Anterior cingulate cortex (tissue), 58 donors: ENCODE data around the gene ATP13A5.

ENCODE experiments used
- DNase-seq, 58 donors: peaks; one replicate each; lab custom pipeline; 2025; lab: John Stamatoyannopoulos, UW

The ATP13A5 gene

DNA sequence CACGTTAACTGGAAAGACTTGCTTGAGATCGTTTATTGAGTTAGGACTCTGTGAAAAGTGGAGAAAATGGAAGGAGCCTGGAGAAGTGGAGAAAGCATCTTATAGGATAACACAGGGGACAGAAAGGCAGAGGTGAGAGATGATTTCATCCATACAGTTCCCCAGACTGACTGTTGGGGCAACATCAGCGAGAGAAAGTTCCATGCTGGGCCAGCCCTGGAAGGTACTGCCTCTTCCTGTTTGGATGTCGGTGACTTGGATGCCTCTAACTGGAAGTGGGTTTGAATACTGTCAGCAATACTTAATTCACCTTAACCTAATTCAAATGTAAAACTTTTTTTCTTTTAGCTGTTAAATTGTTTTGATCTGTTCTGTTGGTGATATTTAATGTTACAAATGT lies 32.3 kb downstream of the ATP13A5 start:
- no peak for DNase-seq

- no peak for DNase-seq
Measured at GRCh38 chr3:193345431-193345830, 33.1 kb downstream of the ATP13A5 start.

DNA sequence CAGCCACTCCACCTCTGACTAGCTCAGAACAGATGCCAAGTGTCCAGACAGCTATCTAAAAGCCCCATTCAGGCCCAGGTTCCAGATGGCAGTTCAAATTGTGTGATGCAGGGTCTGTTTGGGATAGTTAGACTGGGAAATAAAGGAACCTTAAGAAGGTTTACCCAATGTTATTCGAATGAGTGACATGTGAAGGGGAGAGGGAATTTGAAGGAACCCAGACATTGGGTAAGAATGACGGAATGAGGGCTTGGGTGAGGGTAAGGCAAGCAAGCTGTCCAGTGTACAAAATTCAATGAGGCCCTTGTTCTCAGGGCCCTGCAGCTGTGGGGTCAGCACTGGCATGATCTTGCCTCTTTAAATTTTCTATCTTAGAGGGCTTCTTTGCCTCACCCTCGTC lies 34.1 kb downstream of the ATP13A5 start:
- peak in 4 of 58 donors; percentile 3 to 31 (median 21) for DNase-seq

- no peak for DNase-seq
Measured at GRCh38 chr3:193343726-193344222, 34.8 kb downstream of the ATP13A5 start.

GRCh38 chr3:193342551-193342950 lies 36.0 kb downstream of the ATP13A5 start:
- DNase-seq: peak in 8 of 58 donors; percentile 3 to 26 (median 6)

GRCh38 chr3:193335031-193335430 lies 43.5 kb downstream of the ATP13A5 start:
- DNase-seq: no peak

DNA sequence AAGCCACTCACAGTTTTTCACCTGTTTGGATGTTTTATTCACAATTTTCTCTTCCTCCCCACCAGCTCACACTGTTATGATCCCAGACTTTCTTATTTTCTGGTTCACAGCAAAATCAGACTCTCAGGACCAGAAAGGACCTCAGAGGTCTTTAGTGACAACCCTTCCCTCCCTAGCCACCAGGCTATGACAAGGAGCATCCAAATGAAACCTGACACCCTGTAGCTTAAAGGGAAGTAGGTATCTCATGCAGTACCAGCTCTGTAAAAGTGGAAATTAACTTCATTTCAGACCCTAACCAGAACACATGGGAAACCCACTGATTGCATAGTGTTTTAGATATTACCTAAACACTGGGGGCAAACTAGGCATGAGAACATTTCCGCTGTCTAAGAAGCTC lies 45.3 kb downstream of the ATP13A5 start:
- DNase-seq: no peak

GRCh38 chr3:193330555-193331204 lies 47.9 kb downstream of the ATP13A5 start:
- DNase-seq: no peak

GRCh38 chr3:193317682-193318300 lies 60.8 kb downstream of the ATP13A5 start:
- no peak for DNase-seq

DNA sequence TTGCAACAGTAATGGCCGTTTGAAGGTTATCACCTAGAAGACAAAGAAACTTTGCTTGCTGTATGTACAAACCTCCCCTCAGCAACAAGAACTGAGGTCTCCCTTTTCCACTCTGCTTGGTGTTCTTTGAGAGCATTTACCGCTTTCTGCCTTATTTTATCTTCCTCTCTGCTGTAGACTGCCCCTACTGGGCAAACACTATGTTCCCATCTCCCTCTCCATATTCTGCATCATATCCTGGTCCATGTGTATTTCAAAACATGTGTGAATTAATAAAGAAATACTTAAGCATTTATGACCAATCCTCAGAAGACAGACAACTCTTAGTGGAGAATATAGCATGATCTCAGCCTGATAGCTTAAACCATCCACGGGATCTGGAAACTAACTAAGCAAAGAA lies 64.4 kb downstream of the ATP13A5 start:
- no peak for DNase-seq

DNA sequence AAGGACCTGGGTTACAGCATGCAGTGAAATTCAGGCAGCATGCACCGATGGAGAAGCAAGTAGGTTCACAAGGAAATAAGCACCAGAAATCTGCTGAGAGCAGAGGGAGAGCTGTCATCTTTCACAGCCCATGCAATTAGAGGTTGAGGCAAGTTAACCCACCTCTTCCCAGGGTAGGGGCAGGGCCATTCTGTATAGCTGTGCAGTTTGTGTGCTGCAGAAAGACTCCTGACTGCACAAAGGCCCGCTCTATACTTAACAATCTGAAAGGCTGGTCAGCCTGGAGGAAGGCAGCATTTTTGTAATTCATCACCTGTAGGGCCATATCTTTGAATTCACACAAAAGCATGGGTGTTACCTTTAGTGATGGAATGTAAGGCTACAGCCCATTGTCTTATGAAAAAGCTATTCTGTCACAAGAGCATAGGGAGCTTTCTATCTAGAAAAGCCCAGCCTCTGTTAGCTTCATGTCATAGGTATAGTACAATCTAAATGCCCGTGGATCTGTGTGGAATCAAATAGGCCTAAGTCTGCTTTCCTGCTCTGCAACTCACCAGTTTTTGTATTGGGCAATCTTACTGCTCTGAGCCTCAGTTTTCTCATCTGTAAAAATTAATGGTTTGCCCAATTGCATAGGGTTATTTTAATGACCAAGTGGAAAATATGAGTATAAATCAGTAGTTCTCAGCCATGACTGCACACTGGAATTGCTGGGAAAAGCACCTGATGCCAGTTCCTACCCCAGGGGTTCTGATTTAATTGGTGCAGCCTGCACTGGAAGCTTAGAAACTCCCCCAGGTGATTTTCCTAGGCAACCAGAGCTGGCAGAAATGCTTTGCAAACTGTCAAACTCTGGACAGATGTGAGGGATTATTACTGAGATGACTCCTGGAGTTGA lies 65.2 kb downstream of the ATP13A5 start:
- no peak for DNase-seq

GRCh38 chr3:193310914-193311723 lies 67.4 kb downstream of the ATP13A5 start:
- no peak for DNase-seq

DNA sequence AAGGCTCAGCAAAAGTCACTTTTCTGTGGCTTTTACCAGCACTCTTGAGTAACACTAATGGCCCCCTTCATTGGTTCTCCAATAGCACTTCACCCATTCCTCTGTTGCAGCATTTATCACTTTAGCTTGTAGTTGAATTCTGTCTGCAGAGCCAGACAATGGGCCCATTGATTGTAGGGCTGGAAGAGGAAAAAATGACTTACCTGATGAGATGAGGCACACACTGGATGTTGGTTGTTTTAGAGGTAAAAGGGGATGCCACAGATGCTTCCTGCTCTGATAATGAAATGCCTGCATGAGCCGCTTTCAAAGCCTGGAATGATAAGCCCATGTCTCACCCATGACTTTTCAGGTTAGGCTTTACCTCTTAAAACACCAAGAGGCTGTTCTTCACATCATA lies 73.2 kb downstream of the ATP13A5 start:
- DNase-seq: no peak

DNA sequence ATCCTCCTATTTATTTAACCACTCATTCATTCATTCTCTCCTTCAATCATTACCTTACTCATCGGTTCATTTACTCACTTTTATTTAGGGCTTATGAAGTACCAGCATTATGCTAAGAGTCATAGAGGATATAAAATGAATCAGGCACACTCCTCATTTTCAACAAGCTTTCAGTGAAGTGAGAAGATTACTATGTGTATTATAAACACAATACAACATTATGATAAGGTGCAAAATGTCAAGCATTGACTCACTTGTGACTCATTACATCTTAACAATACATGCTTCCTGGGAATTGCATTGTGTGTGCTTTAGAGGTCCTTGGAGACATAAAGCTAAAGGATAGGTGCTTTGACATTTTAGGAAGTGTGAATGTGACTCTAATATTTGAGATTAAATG lies 77.1 kb downstream of the ATP13A5 start:
- no peak for DNase-seq

GRCh38 chr3:193297421-193297820 lies 81.1 kb downstream of the ATP13A5 start:
- DNase-seq: no peak

GRCh38 chr3:193295985-193296384 lies 82.6 kb downstream of the ATP13A5 start:
- DNase-seq: no peak

GRCh38 chr3:193292386-193292785 lies 86.2 kb downstream of the ATP13A5 start:
- DNase-seq: no peak

GRCh38 chr3:193271101-193271840 lies 107.3 kb downstream of the ATP13A5 start:
- DNase-seq: no peak

- no peak for DNase-seq
Measured at GRCh38 chr3:193270451-193270850, 108.1 kb downstream of the ATP13A5 start.
